NK-92 treated with Interleukin-12 subunit alpha and Interleukin-12 subunit beta, amount 100 ng/mL, for 24 hours (cell line): ENCODE data around the gene PRPF19.
"Not testable (repeated sequence)": the region's sequence is repeated elsewhere in the genome, so short reads cannot be mapped to it uniquely, and the experiment has no call there.

ENCODE experiments used
- DNase-seq: peaks from one replicate; lab custom pipeline; 2025; lab: John Stamatoyannopoulos, UW

Gene PRPF19

DNA sequence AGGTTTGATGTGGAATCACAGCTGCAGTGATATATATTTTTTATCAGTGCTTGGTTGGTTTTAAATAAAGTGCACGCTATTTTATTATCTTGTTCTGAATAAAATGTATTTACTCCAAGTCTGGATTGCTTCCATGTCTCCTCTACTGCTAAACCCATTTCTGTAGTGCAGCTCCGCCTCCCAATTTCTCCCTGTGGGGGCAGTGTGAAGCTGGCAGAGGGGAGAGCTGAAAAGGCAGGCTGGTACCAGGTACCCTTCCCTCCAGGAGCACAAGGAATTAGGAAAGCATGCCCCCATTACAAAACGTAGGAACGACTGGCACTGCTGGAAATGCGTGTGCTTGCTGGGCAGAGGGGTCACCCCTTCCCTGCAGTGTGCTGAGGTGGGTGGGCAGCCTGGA, 16.9 kb upstream of the PRPF19 start:
- DNase-seq = no peak

DNA sequence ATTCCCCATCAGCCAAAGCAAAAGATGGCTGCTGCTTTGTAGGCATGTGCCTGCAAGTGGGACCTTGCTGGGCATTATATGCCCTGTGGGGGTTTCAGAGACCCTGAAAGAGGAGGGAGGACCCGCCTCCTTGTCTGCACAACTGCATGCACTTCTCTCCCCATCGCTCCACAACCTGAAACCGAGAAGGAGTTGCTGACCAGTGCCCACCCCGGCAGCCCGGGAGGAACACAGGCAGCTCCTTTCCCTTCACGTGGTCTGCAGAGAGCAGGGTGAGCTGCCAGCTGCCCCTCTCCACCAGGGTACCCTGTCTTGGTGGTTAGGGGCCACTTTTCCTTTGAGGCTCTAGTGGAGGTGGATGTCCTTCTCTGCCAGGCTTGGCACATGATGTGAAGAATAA, 16.5 kb upstream of the PRPF19 start:
- DNase-seq = no peak

DNA sequence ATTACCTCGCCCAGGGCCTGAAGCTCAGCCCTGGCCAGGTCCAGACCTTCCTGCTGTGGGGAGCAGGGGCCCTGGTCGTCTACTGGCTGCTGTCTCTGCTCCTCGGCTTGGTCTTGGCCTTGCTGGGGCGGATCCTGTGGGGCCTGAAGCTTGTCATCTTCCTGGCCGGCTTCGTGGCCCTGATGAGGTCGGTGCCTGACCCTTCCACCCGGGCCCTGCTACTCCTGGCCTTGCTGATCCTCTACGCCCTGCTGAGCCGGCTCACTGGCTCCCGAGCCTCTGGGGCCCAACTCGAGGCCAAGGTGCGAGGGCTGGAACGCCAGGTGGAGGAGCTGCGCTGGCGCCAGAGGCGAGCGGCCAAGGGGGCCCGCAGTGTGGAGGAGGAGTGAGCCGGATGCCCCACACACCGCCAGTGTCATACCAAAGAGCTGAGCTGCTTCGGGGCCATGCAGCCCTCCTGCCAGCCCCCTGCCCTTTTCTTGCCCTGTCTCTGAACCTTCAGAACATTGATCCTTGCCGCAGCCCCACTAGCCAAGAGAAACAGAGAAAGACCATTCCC, 15.5 kb upstream of the PRPF19 start:
- no peak for DNase-seq

DNA sequence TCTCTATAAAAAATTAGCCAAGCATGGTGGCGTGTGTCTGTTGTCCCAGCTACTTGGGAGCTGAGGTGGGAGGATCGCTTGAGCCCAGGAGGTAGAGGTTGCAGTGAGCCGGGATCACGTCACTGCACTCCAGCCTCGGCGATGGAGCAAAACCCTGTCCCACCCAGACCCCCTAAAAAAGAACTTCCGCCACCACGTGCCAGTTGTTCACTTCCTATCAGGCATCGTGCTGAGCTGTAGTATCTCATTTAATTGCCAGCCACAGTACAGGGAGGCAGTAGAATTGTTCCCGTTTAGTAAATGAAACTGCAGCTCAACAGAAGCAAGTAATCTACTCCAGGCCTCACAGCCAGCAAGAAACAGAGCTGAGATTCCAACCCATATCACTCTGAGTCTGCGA, 14.9 kb upstream of the PRPF19 start:
- no peak for DNase-seq

DNA sequence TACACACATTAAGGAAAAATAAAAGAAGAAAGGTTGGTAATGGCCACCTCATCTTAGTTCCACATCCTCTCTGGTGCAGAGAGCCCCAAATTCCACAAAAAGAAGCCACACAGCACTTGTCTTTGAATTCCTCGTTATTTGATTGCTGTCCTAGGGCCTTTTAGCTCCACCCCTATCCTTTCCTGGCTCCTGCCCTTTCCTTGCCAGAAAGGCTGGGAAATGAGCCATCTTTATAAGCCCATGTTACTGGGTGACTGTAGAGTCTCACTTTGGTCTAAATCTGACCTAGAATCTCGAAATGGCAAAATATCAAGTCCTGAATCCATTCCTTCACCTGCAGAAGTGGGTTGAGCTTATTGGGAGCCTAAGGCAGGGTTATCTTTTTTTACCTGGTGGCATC, 13.6 kb upstream of the PRPF19 start:
- no peak for DNase-seq

DNA sequence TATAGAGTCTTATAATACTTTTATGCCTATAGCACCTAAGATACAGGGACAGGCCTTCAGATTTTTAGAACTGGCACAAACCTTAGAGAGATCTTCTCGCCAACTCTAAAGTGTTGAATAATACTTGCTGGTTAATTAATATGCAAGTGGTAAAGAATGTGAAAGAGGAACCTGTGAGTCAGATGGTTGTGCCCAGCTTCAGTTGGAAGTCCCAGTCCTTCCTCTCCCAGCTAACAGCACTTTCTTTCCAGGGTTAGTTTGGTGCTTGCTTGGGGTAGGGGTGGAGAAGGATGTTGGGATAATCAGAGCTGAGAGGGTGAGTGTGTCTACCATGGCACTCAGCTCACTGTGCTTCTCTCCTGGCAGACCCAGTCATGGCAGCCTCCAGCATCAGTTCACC, 12.9 kb upstream of the PRPF19 start:
- no peak for DNase-seq

DNA sequence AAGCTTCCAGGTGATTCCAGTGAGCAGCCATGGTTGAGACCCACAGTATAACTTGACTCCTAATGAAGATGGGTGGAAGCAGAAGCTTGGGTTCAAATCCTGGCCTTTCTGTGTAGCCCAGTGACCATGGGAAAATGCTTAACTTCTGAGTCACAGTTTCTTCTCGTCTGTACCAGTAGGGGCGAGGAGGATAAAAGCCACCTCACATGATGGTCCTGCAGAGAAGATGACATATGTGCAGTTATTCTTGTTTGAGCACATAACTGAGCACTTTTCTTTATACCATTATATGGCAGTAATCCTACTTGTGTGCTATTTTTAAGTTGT, 12.5 kb upstream of the PRPF19 start:
- DNase-seq = no peak

DNA sequence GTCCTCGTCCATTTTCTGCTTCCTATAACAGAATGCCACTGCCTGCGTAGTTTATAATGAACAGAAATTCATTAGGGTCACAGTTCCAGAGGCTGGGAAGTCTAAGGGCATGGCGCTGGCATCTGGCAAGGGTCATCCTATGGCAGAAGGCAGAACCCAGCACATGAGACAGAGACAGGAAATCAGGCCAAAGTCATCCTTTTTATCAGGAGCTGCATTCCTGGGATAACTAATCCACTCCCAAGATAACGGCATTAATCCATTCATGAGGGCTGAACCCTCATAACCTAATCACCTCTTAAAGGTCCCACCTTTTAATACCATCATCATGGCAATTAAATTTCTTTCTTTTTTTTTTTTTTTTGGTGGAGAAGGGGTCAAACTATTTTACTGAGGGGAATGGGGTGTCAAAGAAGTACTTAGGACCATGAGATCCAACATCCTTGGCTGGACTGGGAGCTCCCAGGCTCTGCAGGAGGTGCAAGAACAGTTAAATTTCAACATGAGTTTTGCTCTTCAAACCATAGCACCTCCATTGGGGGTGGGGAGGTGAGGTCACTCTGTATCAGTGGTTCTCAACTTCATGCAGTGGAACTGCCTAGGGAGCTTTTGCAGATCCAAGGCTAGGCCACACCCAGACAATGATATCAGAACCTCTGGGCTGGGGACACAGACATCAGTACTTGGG, 12.0 kb upstream of the PRPF19 start:
- DNase-seq = no peak

DNA sequence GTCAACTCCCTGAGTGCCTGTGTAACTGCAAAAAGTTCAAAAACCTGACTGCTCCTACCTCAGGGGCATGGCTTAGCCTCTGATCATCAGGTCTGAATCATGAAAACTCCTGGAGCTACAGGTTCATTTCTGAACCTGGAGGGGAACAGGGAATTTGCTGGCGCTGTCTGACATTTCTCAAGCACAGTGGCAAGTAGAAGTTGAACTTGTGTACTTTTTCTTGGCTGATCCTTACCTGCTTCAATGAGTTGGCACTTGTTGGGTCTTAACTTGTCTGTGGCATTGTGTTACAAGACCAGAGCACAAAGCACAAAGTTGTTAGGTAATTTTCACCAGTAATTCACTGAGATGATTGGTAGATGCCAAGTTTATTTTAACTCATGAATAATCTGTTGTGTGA, 10.9 kb upstream of the PRPF19 start:
- DNase-seq = no peak

DNA sequence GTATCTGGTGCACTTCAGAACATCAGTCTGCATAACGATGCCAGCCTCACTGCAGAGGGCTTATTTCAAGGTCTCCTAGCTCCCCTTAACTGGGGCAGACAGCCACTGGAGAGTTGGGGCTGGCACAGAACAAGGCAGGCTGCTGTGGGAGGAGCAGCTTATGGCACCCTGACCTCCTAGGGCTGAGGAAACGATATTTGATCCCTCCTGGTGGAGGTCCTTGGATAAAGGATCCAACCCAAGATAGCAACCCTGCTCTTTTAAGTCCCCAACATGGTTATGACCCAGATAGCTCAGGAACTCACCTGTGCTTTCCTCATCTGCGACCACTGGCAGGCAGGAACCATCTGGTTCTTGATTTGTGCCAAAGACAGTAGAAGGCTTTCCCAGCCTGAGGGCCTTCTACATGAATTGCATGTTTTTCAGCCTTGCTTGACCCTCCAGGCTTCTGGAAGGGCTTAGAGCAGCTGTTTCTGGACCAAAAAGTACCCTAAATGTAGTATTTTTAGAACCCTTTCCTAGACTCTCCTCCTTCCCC, 10.4 kb upstream of the PRPF19 start:
- DNase-seq = no peak

DNA sequence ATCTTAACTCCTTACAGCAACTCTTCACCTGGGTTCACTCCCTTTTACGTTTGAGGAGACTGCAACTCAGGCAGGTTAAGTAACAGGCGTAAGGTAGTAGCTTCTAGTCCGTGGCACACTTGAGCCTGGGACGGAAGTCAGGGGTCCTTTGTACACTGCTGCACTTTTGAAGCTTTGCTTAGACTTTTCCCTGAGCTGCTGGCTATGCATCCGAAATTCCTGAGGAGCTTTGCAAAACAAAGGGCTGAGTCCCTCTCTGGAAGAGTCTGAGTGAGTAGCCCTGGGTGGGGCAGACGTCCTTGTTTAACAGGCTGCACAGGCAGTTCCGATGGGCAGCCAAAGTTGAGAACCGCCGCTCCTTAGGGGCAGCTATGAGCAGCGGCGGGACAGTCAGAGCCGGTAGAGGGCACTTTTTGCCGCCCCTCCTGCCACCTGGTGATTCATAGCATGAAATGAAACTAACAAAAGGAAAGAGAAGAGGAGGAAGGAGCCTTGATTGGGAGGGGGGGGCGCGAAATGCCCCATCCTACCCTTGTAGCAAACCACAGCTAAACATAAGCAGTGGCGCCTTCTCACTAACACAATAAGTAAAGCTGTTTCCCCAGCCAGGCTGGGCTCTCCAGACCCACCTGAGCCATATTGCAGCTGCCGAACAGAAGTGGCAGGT, 9.0 kb upstream of the PRPF19 start:
- peak; percentile 81 for DNase-seq

DNA sequence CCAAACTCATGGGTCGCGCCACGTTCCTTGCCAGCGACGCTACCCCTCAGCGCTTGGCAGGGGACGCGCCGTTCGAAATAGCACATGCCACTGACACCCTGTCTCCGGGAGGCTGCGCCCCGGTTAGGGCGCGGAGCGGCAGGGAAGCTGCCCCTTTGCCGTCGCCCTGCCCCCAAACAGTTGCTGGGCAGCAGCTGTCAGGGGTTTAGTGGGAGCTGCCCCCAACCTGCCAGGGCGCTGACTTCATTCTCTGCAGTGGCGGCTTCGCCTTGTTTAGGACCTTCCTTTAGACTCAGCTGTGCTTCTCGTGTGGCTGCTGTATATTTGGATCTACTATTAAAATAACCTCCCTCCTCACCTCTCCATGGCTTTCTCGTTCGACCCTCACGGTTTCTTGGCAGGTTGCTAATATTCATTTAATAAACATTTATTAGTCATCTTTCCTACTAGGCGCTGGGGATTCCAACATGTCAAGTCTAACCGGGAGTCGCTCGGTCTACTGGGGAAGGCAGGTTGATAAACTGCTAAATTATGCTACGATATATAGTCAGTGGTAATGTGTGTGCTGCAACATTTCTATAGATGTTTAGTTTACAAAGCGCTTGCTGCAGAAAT, 8.4 kb upstream of the PRPF19 start:
- peak; percentile 58 for DNase-seq

DNA sequence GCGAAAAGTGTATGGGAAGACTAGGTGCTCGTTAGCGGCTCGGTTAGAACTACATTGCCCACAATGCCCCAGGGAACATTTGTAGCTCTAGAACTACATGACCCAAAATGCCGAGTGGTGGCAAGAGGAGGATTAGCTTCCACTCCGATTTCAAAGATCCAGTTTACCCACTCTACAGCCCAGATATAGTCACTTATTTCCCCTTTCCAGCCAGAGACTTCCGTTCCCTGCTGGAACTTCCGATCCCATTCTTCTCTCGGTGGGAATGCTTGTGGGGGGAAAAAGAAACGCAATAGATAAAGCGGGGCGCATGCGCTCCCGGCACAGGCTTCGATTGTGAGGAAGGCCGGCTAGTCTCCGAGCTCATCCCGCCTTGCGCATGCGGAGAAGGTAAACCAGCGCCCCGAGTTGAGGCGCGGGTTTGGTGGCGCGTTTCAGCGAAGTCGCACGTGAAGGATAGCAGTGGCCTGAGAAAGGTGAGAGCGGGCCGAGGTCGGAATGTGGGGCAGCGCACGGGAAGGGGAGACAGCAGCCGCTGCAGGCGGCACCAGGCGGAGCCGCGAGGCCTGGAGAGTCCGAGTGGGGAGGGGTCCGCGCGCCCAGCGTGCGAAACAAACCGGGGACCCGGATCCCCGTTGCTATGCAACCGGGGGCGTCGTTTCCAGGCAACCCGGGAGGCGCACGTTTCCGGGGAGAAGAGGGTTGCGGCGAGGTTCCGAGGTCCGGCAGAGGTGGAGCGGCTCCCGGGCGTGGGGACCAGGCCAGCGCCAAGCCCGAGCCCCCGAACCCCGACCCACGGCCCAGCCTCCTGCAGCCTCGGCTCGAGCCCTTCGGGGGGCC, 7.6 kb upstream of the PRPF19 start, which contains the start of gene TMEM109:
TSS of gene TMEM109 (plus strand) at position 366 of the 840 bp plus-strand sequence. CDS start 5,536 bp downstream, outside the sequence.
- peak; percentile 88 for DNase-seq

DNA sequence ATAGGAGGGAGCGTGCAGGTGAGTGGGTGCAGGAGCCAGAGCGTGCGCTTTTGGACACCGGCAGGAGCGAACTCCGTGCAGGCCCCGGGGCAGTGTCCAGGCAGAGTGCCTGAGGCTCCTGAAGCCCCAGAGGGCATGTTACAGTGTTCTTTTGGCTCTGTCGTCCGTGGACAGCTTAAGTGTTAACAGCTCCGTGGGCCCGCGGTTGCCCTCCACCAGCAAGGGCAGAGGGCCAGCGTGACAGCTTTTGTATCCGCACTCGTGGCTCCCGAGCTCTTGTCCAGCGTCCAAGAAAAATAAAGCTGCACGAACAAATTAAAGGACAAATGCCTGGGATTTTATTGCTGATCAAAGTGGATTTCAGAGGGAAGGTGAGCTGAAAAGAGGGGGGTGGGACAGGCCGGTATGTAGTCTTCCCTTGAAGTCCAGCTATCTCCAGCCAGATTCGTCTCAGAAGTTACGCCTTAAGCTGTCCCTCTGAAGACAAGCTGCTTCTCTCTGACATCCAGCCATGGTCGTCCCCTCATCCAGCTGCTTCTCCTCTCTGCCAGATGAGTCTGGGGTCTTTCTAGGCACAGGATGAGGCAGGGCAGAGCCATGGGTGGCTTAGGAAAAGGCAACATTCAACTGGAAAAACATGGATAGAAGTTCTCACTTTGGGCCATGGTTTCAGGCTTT, 6.6 kb upstream of the PRPF19 start:
- DNase-seq = no peak

DNA sequence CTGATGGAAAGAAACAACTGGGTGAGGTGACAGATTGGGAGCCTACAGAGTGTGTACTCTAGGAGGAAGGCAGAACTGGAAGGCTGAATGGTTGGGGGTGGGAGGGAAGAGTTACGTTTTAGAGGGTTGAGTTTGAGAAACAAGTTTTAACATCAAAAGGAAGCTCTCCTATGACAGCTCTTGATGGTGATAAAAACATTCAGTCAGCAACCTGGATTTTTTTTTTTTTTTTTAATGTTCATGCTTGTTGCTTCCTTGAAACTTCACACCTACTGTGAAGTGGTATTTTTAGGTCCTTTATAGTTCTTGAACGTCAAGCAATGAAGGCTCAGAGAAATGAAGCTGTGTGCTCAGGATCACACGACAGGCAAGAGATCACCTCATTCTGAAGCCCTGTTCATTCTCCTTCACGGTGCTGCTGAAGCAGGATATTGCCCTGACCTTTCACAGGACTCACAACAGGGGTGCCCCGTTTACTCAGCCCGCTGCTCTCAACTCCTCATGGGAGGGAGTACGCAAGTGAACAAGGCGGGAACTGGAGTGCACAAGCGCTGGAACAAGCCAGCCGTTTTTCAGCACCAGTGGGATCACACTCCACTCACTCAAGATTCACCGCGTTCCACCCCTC, 6.0 kb upstream of the PRPF19 start:
- DNase-seq = no peak

DNA sequence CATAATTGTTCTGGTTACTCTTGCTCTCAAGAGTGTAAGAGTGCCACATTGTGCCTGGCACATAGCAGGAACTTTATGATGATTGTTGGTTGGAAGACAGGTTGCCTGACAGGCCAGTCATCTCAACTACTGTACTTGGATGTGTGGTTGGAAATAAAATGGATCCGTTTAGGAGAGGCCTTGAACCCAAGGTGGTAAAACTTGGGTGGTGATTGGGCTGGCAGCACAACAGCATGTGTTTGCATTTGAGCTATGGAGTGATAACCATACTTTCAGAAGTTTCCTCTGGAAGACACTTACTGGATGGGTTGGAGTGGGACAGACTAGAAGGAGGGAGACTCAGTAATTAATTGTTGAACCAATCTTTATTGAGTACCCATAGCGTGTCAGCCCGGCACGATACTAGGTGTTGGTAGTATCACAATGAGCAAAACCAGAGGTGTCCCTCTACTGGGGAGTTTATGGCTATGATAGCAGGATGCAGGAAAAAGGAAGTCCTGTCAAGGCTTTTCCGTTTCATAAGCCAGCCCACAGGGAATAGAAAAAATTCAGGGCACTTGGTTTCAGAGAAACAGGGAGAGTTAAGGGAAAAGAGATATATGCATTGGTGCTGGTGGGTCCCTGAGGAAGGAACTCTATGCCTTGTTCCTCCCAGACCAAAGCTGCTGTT, 4.5 kb upstream of the PRPF19 start:
- no peak for DNase-seq

DNA sequence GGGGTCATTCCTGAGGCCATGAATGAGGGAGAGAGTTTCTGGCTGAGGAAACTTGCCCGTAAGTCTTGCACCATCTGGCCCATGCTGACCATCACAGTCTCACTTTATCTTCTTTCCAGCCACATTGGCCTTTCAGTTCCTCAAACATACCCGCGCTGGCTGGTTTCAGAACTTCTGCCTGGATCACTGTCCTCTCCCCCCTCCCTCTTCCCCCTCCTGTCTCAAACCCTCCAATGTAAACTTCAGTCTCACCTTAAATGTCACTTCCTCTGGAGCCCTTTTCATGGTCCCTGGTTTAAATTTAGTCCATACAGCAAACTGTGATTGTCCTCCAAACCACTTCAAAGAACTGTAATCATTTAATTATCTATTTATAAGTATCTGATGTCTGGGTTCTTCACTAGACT, 3.9 kb upstream of the PRPF19 start:
- no peak for DNase-seq

DNA sequence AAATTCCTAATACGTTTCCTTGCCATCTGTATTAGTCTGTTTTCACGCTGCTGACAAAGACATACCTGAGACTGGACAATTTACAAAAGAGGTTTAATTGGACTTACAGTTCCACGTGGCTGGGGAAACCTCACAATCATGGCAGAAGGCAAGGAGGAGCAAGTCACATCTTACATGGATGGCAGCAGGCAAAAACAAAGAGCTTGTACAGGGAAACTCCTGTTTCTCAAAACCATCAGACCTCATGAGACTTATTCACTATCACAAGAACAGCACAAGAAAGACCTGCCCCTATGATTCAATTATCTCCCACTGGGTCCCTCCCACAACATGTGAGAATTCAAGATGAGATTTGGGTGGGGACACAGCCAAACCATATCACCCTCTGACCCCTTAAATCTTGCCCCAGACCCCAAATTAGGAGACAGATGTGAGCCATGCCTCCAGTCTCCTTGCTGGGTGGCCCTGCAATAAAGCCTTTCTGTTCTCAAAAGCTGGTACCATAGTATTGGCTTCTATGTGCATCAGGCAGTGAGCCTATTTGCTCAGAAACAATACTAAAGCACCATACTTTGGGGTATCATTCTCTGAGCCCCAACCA, 3.4 kb upstream of the PRPF19 start:
- DNase-seq = not testable (repeated sequence)

DNA sequence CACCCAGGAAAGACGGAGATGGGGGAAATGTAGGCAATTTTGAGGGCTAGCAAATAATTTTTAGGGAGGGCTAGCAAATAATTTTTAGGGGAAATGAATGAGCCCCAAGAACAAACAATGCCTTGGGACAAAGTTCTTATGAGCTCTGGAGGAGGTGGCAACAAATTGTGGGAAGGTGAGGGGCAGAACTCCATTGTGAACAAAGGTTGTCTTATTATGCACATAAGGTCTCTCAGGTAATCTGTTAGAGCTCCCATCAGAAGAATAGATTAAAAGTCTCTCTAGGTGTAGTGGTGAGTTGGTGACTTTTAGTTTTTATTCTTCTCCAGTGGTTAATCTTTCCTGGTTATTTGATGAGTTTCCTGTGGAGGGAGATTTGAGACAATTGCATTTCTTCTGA, 2.4 kb upstream of the PRPF19 start:
- DNase-seq = no peak

DNA sequence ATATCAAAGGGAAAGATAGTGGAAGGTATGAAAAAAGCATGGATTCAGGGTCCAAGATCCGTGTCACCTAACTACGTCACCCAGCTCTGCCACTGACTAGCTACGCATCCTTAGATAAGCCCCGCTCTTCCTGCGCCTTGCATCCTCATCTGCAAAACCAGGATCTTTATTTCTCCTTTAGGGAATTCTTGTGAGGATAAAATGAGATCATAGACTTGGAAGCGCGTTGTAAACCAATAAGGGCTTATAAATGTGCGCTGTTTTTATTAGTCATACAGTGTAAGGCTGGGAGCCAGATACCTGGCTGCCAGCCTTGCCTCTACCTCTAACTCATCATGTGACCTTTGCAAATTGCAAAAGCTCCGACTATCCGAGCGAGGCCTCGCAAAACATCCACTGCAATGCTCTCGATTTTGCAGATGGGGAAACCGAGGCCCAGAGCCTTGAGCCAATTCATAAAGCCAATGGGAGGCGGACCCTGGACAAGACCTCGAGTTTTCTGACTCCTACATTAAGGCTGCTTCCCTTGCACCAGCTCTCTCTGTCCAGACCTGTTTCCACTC, 753 bp downstream of the PRPF19 start:
- DNase-seq = no peak
